Kidney (tissue), 14 donors: Measurements from ENCODE around the gene CCL8. TPM values are rescaled to one million over a fixed set of nuclear protein-coding genes. Genes with fewer than 3 reads are reported as not detected.

Source experiments
- DNase-seq, 5 donors: peaks; one replicate each; pipeline ENCODE4 v3.0.0-alpha.2; 2013 to 2020
- FAIRE-seq: peaks from 2 replicates; lab custom pipeline; 2012; peaks lifted over from hg19 to GRCh38; lab: Jason Lieb, UNC
- H3K27ac ChIP-seq, 2 donors: one replicate each; pipeline ENCODE4 v1.7.0; 2013; ENCODE audit warnings: low read depth in 2 of 2, low read length in 2 of 2, inconsistent platforms in 1 of 2
- H3K27me3 ChIP-seq: one replicate; pipeline ENCODE4 v1.7.1; 2013; ENCODE audit warnings: low read length, inconsistent platforms; ENCODE audit not compliant: control insufficient read depth, insufficient read depth
- H3K36me3 ChIP-seq, 3 donors: one replicate each; pipeline versions ENCODE4 v1.7.0 to v1.7.1; 2013; ENCODE audit warnings: low read length in 3 of 3, control low read depth in 1 of 3, inconsistent platforms in 1 of 3; ENCODE audit not compliant: insufficient read depth in 3 of 3, control insufficient read depth in 2 of 3
- H3K4me1 ChIP-seq, 3 donors: one replicate each; pipeline versions ENCODE4 v1.7.0 to v1.7.1; 2013; ENCODE audit warnings: low read length in 3 of 3, inconsistent platforms in 1 of 3, low read depth in 1 of 3; ENCODE audit not compliant: control insufficient read depth in 2 of 3, insufficient read depth in 2 of 3
- H3K4me3 ChIP-seq, 3 donors: one replicate each; pipeline versions ENCODE4 v1.7.0 to v1.8.1; 2013; ENCODE audit warnings: low read length in 3 of 3, control low read depth in 1 of 3, inconsistent platforms in 1 of 3
- H3K9ac ChIP-seq, 3 donors: one replicate each; pipeline versions ENCODE4 v1.7.0 to v1.7.1; 2013; ENCODE audit warnings: low read length in 3 of 3, control low read depth in 1 of 3, inconsistent platforms in 1 of 3
- H3K9me3 ChIP-seq, 3 donors: one replicate each; pipeline versions ENCODE4 v1.7.0 to v1.7.1; 2013; ENCODE audit warnings: low read length in 3 of 3, control low read depth in 1 of 3, inconsistent platforms in 1 of 3; ENCODE audit not compliant: control insufficient read depth in 2 of 3, insufficient read depth in 1 of 3
- intact Hi-C: fragments of 100-400 bp; cut with DNase I; formaldehyde crosslinking; loops from one replicate; pipeline ENCODE4 v1.11.1; 2022
- polyA plus RNA-seq: library from polyadenylated mRNA; stranded (reverse); fragments of 350-450 nt; fragmentation: Illumina TruSeq; extraction: RNeasy Lipid Tissue Mini Kit (QIAGEN cat#74804); gene quantifications from one replicate; pipeline ENCODE4 v1.2.3, GENCODE V29; 2014; ENCODE audit warnings: low read depth, low replicate concordance; ENCODE audit not compliant: insufficient read depth
- total RNA-seq: library from RNA; stranded (reverse); fragmentation: NEBNext Ultra II Directional; extraction: Animal tissue kit (Norgen Biotek cat#: 25700); gene quantifications from one replicate; pipeline ENCODE4 v1.2.1, GENCODE V29; 2021
- TF ChIP-seq, protein P1 (sequence below): IDR thresholded peaks from 3 replicates; pipeline ENCODE4 v1.5.1; 2012; ENCODE audit warnings: mild to moderate bottlenecking, moderate library complexity, borderline replicate concordance; ENCODE audit not compliant: insufficient read depth; ENCODE audit errors: extremely low read depth
- donor health status: control.
- donor health status: control.
- donor health status: control.
- donor health status: control.
- donor health status: control.
- donor health status: DM: yes; HTN: yes; CAD: no.
- donor health status: Normal renal cell carcinoma (clear cell type).

The CCL8 gene
- total and polyA plus RNA-seq, 2 donors from 2014 or later: not detected

DNA sequence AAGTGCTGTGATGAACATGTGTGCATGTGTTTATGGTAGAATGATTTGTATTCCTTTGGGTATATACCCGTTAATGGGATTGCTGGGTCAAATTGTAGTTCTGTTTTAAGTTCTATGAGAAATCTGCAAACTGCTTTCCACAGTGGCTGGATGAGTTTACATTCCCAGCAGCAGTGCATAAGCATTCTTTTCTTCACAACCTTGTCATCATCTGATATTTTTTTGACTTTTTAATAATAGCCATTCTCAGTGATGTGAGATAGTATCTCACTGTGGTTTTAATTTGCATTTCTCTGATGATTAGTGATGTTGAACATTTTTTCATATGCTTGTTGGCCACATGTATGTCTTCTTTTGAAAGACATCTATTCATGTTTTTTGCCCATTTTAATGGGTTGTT, 18.5 kb downstream of the CCL8 start:
- no peak for FAIRE-seq
- TF ChIP-seq, protein P1, sequence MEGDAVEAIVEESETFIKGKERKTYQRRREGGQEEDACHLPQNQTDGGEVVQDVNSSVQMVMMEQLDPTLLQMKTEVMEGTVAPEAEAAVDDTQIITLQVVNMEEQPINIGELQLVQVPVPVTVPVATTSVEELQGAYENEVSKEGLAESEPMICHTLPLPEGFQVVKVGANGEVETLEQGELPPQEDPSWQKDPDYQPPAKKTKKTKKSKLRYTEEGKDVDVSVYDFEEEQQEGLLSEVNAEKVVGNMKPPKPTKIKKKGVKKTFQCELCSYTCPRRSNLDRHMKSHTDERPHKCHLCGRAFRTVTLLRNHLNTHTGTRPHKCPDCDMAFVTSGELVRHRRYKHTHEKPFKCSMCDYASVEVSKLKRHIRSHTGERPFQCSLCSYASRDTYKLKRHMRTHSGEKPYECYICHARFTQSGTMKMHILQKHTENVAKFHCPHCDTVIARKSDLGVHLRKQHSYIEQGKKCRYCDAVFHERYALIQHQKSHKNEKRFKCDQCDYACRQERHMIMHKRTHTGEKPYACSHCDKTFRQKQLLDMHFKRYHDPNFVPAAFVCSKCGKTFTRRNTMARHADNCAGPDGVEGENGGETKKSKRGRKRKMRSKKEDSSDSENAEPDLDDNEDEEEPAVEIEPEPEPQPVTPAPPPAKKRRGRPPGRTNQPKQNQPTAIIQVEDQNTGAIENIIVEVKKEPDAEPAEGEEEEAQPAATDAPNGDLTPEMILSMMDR: no peak
- intact Hi-C loops: no loop called here

DNA sequence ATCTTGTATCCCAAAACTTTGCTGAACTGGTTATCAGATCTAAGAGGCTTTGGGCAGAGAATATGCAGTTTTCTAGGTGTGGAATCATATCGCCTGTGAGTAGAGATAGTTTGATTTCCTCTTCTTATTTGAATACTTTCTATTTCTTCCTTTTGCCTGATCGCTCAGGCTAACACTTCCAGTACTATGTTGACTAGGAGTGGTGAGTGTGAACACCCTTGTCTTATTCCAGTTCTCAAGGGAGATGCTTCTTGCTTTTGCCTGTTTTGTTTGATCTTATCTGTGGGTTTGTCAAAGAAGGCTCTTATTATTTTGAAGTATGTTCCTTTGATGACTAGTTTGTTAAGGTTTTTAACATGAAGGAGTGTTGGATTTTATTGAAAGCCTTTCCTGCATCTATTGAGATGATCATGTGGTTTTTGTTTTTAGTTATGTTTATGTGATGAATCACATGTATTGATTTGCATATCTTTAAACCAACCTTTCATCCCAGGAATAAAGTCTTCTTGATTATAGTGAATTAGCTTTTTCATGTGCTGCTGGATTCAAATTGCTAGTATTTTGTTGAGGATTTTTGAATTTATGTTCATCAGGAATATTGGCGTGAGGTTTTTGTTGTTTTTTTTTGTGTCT, 20.0 kb downstream of the CCL8 start:
- Histone ChIP-seq H3K9ac (no peak overlapping the region), H3K27me3 (no peaks in the 10 kb centered on the region), H3K4me1 (no peaks in the 10 kb centered on the region), H3K36me3 (no peaks in the 10 kb centered on the region), H3K27ac (no peak overlapping the region), H3K4me3 (no peak overlapping the region), H3K9me3 (no peaks in the 10 kb centered on the region)
- FAIRE-seq (no peak), DNase-seq (no peak)
- intact Hi-C loops: no loop called here
- TF ChIP-seq, protein P1: no peak

More for the DNA sequence above, 18.5 kb downstream of the CCL8 start:
- DNase-seq: no peak
- Histone ChIP-seq H3K4me3 (no peak overlapping the region), H3K36me3 (no peaks in the 10 kb centered on the region), H3K27me3 (no peaks in the 10 kb centered on the region), H3K9me3 (no peaks in the 10 kb centered on the region), H3K9ac (no peak overlapping the region), H3K27ac (no peak overlapping the region), H3K4me1 (no peaks in the 10 kb centered on the region)

DNA sequence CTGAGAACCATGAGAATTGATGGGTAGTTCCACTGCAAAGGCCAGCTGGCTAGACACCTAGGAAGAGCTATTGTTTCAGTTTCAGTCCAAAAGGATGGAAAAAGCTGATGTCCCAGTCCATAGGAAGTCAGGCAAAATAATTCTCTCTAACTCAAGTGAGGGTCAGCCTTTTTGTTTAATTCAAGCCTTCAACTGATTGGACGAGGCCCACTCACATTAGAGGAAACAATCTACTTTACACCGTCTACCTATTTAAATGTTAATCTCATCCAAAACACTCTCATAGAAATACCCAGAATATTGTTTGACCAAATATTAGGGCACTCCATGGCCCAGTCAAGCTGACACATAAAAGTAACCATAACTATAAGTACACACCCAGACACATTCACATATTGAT, 22.7 kb downstream of the CCL8 start:
- Histone ChIP-seq H3K9me3 (no peaks in the 10 kb centered on the region), H3K36me3 (no peaks in the 10 kb centered on the region)

More for the DNA sequence above, 22.7 kb downstream of the CCL8 start:
- FAIRE-seq (no peak), DNase-seq (no peak)
- Histone ChIP-seq H3K4me1 (no peaks in the 10 kb centered on the region), H3K27me3 (no peaks in the 10 kb centered on the region), H3K9ac (no peak overlapping the region), H3K27ac (no peak overlapping the region), H3K4me3 (no peak overlapping the region)
- TF ChIP-seq, protein P1: no peak
- intact Hi-C loops: no loop called here
